Astrocyte of the cerebellum (primary cell): ENCODE data around the gene TMEM143.

ENCODE experiments used
- DNase-seq: peaks from one replicate; pipeline ENCODE4 v3.0.0-alpha.2; 2011; ENCODE audit warnings: low read depth
- H3K4me3 ChIP-seq: 2 replicates; pipeline ENCODE4 v1.5.1; 2011; ENCODE audit warnings: mild to moderate bottlenecking, low read depth, low read length, moderate library complexity
- CTCF ChIP-seq: IDR thresholded peaks from 2 replicates; pipeline ENCODE4 v1.5.1; 2012; ENCODE audit warnings: low read length, low read depth, moderate library complexity, mild to moderate bottlenecking; ENCODE audit errors: missing control alignments
- in situ Hi-C: cut with HindIII; loops from 2 replicates; pipeline ENCODE4 v1.10.0; 2017; ENCODE audit warnings: low sequenced_read_pairs

The TMEM143 gene

DNA sequence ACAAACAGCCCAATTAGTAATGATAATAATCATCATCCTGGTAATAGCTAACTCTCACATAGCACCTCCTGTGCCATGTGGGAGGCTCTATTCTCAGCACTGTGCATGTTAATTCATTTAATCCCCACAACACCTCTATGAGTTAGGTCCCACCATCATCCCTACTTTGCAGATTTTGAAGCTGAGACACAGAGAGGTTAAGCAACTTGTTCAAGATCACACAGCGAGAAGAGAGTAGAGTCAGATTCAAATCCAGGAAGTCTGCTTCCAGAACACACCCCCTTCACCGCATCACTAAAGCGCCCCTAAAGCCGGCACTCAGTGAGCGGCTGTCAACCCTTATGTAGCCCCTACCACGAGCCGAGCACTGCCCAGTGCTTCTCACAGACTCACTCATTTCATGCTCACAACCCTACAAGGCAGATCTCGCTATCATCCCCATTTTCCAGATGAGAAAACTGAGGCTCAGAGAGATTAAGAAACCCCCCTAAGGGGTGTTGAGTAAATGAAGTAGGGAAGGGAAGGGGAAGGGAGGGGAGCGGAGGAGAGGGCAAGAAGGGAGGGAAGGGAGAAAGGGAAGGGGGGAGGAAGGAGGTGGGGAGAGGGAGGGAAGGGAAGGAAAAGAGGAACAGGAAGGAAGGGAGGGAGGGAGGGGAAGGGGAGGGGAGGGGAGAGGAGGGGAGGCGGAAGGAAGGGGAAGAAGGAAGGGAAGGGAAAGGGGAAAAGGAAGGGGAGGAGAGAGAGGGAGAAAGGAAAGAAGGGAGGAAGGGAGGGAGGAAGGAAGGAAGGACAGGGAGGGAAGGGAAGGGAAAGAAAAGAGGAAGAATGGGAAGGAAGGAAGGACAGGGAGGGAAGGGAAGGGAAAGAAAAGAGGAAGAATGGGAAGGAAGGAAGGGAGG is 22.0 kb downstream of the TMEM143 start:
- in situ Hi-C loops = no loop called here
- TF ChIP-seq CTCF = no peak
- DNase-seq = no peak
- H3K4me3 ChIP-seq = no peak overlapping the region

GRCh38 chr19:48340995-48341394 is 22.7 kb downstream of the TMEM143 start:
- no peak overlapping the region for H3K4me3 ChIP-seq
- no peak for DNase-seq
- in situ Hi-C loops = no loop called here
- TF ChIP-seq CTCF = no peak

DNA sequence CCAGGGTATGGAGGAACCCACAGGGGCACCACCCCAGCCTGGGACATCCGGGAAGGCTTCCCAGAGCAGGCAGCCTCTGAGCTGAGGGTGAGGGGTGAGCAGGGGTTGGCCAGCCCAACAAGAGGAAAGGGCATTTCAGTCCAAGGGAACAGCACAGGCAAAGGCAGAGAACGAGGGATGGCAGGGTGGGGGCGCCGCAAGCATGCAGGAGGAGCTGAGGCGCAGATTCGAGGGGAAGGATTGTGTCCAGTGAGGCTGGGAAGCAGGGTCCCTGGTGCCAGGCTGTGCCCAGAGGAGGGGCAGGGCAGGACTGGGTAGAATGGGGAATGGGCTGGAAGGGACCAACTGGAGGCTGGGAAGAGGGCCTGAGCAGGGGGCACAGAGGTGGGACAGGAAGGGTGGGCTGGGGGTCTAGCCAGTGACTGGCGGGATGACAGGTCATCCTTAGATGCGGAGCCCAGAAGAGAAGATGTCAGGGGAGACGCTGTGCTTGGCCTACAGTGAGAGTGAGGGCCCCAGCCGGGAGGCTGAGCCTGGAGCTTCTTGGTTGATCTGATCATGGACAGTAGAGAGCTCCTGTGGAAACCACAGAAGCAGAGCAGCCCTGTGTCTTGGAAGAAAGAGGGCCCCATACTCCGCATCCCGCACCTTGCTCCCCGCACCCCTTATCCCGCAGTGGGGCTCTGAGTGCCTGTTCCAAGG is 24.8 kb downstream of the TMEM143 start:
- in situ Hi-C loops = no loop called here
- no peak for TF ChIP-seq CTCF
- no peak overlapping the region for H3K4me3 ChIP-seq
- DNase-seq = no peak

DNA sequence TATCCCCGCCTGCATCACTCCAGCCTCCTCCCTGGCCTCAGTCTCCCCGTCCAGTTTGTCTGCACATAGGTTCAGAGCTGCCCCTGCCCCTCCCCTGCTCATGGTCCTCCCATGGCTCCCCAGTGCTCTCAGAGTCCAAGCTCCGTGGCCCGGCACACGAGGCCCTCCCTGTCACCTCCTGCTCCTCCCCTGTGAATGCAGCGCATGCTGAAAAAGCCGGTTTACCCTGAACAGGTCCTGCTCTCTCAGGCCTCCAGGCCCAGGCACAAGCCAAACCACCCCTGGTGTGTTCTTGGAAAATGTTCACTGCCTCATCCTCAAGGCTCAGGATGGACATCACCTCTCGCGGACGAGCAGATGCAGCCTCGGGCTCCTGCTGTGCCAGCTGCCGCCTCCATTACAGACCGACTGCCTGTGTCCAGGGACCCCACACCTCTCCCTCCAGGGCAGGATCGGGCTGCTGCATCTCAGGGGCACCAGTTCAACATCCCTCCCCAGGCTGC is 25.4 kb downstream of the TMEM143 start:
- no peak for TF ChIP-seq CTCF

GRCh38 chr19:48333467-48334384 is 30.0 kb downstream of the TMEM143 start:
- in situ Hi-C loops = no loop called here
- DNase-seq = peak; percentile 63
- peak overlapping the region; percentile 36 for H3K4me3 ChIP-seq
- peak; percentile 69 for TF ChIP-seq CTCF

More for the DNA sequence above, 25.4 kb downstream of the TMEM143 start:
- DNase-seq = no peak
- in situ Hi-C loops = no loop called here
- no peak overlapping the region for H3K4me3 ChIP-seq
